Heart left ventricle (tissue), 16 donors: ENCODE measurements around the gene KDM3B. TPM values are rescaled to one million over a fixed set of nuclear protein-coding genes. Genes with fewer than 3 reads are reported as not detected.

Source experiments
- ATAC-seq, 4 donors: fragments of 200-7000 bp; cut with Tn5 transposase; one replicate each; pipeline ENCODE4 v1.9.1; 2020 to 2022; ENCODE audit warnings: moderate library complexity in 4 of 4, mild to moderate bottlenecking in 3 of 4, moderate number of reproducible peaks in 1 of 4
- DNase-seq, 5 donors: peaks; one replicate each; pipeline ENCODE4 v3.0.0-alpha.2; 2020
- H3K27ac ChIP-seq, 12 donors: fragments of 200-600 bp; sonication (generic) in 4 of 12; one replicate each; pipeline versions ENCODE4 v1.5.0 to v1.8.0; 2016 to 2022; ENCODE audit warnings: mild to moderate bottlenecking in 2 of 12
- H3K27me3 ChIP-seq, 9 donors: fragments of 200-600 bp; sonication (generic) in 2 of 9; one replicate each; pipeline versions ENCODE4 v1.5.1 to v1.8.0; 2016 to 2022; ENCODE audit warnings: mild to moderate bottlenecking in 3 of 9
- H3K36me3 ChIP-seq, 9 donors: fragments of 200-600 bp; sonication (generic) in 2 of 9; one replicate each; pipeline versions ENCODE4 v1.5.0 to v1.8.0; 2018 to 2022; ENCODE audit warnings: mild to moderate bottlenecking in 2 of 9
- H3K4me1 ChIP-seq, 12 donors: fragments of 200-600 bp; sonication (generic) in 4 of 12; one replicate each; pipeline versions ENCODE4 v1.5.0 to v1.8.0; 2016 to 2022; ENCODE audit warnings: mild to moderate bottlenecking in 3 of 12
- H3K4me3 ChIP-seq, 12 donors: fragments of 200-600 bp; sonication (generic) in 4 of 12; one replicate each; pipeline versions ENCODE4 v1.5.0 to v1.8.0; 2017 to 2022; ENCODE audit warnings: mild to moderate bottlenecking in 9 of 12, moderate library complexity in 4 of 12
- H3K9me3 ChIP-seq, 12 donors: fragments of 200-600 bp; sonication (generic) in 4 of 12; one replicate each; pipeline versions ENCODE4 v1.5.0 to v1.8.0; 2016 to 2022; ENCODE audit warnings: mild to moderate bottlenecking in 1 of 12
- POLR2A ChIP-seq, 2 donors: fragments of 450-650 bp; IDR thresholded peaks; one replicate each; pipeline ENCODE4 v1.6.1; 2017; ENCODE audit warnings: antibody characterized with exemption in 2 of 2, mild to moderate bottlenecking in 2 of 2, moderate library complexity in 2 of 2
- WGBS, 4 donors: extraction: QIAGEN DNeasy Blood & Tissue Kit in 2 of 4; methylation state at CpG; one replicate each; pipeline versions ENCODE4 v1.1.5 to v1.1.7; 2013 to 2018; 5-methylcytosine and 5-hydroxymethylcytosine counted together
- intact Hi-C, 10 donors: fragments of 100-400 bp; cut with DNase I; formaldehyde crosslinking; loops; one replicate each; pipeline versions ENCODE4 v1.11.1 to v1.14.2; 2022
- polyA plus RNA-seq, 2 donors: library from polyadenylated mRNA; stranded (reverse); fragments of 200-250 nt; gene quantifications; one replicate each; pipeline ENCODE4 v1.2.3, GENCODE V29; 2013
- total RNA-seq, 9 donors: library from RNA; depleted of rRNA in 2 of 9; stranded (reverse); fragments of >200 nt in 2 of 9; fragmentation: NEBNext Ultra II Directional in 3 of 9; extraction: Animal tissue kit (Norgen Biotek cat#: 25700) in 3 of 9; gene quantifications; one replicate each; pipeline versions ENCODE4 v1.1.0 to v1.2.4, GENCODE V29; 2016 to 2023
- TF ChIP-seq, protein P1 (sequence below), 12 donors: fragments of 200-600 bp; sonication (generic) in 4 of 12; IDR thresholded peaks; one replicate each; pipeline versions ENCODE4 v1.5.0 to v1.8.0; 2018 to 2022; ENCODE audit warnings: antibody characterized with exemption in 12 of 12, mild to moderate bottlenecking in 5 of 12
- donor health status: ischemic (EF 13 %, LVEDD 7.1; RV severe dilation, severe dysfunction).
- donor health status: healthy with polysubstance abuse.
- donor health status: DM: no; HTN: yes; CAD: no.
- donor health status: DM: no; HTN: no; CAD: no.
- donor health status: ischemic (EF 25% LVEDD 6.9; RV normal size, moderate dysfunction).
- donor health status: ischemic (EF 25% LVEDD 5.7; RV mildly dilated, moderate dysfunction).
- donor health status: healthy.
- donor health status: DM: yes; HTN: yes; CAD: no.
- donor health status: ischemic (EF 35%, LVEDD 5.7; RV mildly dilated, moderate dysfunction).
- donor health status: nonischemic (EF 11% LVEDD 7.7; RV severe dilation, severe dysfunction).
- donor health status: DM: yes; HTN: yes; CAD: no.
- donor health status: PGD.
- donor health status: ischemic (EF 29% LVEDD 5.4; RV normal size, mild dysfunction).
- donor health status: nonischemic (EF 23%, LVEDD 6.1; RV moderate dilation, normal function).

The KDM3B gene
- total and polyA plus RNA-seq, 11 donors: 17.0 to 65.1 (median 44.8) TPM

DNA sequence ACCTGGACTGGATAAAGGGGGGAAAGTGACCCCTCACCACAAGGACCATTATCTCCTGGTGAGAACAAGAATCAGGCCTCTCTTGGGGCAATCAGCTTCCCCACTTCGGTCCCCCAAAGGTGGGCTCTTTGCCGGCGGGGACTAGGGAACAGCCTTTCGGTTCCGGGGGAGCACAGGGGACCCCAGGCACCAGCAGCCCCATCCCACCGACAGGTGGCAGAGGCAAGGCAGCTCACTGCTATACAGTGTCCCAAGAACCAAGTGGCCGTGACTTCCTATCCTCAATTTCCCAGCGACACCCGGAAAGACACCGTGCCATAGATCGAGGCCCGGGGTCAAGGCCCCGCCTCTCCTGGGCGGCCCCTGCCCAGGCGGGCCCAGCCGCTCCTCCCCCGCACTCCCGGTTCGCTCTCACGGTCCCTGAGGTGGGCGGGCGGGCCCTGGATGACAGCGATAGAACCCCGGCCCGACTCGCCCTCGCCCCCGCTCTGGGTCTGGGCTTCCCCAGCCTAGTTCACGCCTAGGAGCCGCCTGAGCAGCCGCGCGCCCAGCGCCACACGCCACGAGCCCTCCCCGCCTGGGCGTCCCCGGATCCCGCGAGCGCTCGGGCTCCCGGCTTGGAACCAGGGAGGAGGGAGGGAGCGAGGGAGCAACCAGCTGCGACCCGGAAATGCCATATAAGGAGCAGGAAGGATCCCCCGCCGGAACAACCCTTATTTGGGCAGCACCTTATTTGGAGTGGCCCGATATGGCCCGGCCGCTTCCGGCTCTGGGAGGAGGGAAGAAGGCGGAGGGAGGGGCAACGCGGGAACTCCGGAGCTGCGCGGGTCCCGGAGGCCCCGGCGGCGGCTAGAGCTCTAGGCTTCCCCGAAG lies 112.1 kb downstream of the KDM3B start:
- Histone ChIP-seq H3K9me3 (no peaks in the 10 kb centered on the region), H3K4me3 (peak overlapping the region; percentile 62 to 95 (median 86)), H3K4me1 (peaks cover 0 to 62% (median 32%) of the 10 kb centered on the region in 12 donors), H3K27ac (peak overlapping the region; percentile 93 to 100 (median 98)), H3K27me3 (no peaks in the 10 kb centered on the region), H3K36me3 (peaks cover 0 to 25% (median 16%) of the 10 kb centered on the region in 9 donors)
- peak; percentile 97 for DNase-seq
- peak in 1 of 2 donors; percentile 35 for TF ChIP-seq POLR2A (IDR thresholded peaks at IDR 0.05)
- TF ChIP-seq, protein P1, sequence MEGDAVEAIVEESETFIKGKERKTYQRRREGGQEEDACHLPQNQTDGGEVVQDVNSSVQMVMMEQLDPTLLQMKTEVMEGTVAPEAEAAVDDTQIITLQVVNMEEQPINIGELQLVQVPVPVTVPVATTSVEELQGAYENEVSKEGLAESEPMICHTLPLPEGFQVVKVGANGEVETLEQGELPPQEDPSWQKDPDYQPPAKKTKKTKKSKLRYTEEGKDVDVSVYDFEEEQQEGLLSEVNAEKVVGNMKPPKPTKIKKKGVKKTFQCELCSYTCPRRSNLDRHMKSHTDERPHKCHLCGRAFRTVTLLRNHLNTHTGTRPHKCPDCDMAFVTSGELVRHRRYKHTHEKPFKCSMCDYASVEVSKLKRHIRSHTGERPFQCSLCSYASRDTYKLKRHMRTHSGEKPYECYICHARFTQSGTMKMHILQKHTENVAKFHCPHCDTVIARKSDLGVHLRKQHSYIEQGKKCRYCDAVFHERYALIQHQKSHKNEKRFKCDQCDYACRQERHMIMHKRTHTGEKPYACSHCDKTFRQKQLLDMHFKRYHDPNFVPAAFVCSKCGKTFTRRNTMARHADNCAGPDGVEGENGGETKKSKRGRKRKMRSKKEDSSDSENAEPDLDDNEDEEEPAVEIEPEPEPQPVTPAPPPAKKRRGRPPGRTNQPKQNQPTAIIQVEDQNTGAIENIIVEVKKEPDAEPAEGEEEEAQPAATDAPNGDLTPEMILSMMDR (IDR thresholded peaks at IDR 0.05): peak; percentile 18 to 54 (median 32)
- peak; percentile 84 to 91 (median 86) for ATAC-seq
- intact Hi-C loops: loop anchor here in 7 of 10 donors (1.0 to 5.0 kb wide), 8 partner anchors 26 to 78 kb away; partner anchors contain the start of gene ETF1 (in 5 of the 7)
- WGBS, 4 donors: 0 to 1% (median 1%) methylated on average over 23 to 64 of the region's 64 CpGs

- intact Hi-C loops: loop anchor here in 5 of 10 donors (2.0 to 5.0 kb wide), 4 partner anchors 25 to 77 kb away; partner anchors contain the start of gene ETF1 (in 4 of the 5)
- Histone ChIP-seq H3K27ac (peak within 1 kb of the TSS; percentile 93 to 100 (median 98)), H3K27me3 (no peaks in the 10 kb centered on the region), H3K36me3 (peaks cover 0 to 25% (median 16%) of the 10 kb centered on the region in 9 donors), H3K9me3 (no peaks in the 10 kb centered on the region), H3K4me1 (peaks cover 0 to 55% (median 31%) of the 10 kb centered on the region in 12 donors), H3K4me3 (peak within 1 kb of the TSS; percentile 62 to 95 (median 86))
- DNase-seq (peak; percentile 95 to 96 (median 96)), ATAC-seq (peak; percentile 52 to 78 (median 67))
- WGBS, 4 donors: 0 to 1% (median 1%) methylated on average over 26 to 85 of the region's 85 CpGs
- TF ChIP-seq, protein P1 (IDR thresholded peaks at IDR 0.05): peak in 1 of 12 donors; percentile 4
- TF ChIP-seq POLR2A (IDR thresholded peaks at IDR 0.05): peak in 1 of 2 donors; percentile 89
These were observed 113.0 kb downstream of the KDM3B start, which contains the start of gene EGR1 for GRCh38 chr5:138465261-138466124. TSS of gene EGR1 (plus strand) at chr5:138465479. CDS start at chr5:138465762, 283 bp downstream.

- ATAC-seq (no peak), DNase-seq (no peak)
- intact Hi-C loops: loop anchor here in 1 of 10 donors (5.0 kb wide), 1 partner anchor 36 kb away; no protein-coding TSS in a partner anchor
- TF ChIP-seq, protein P1 (IDR thresholded peaks at IDR 0.05): no peak
- Histone ChIP-seq H3K4me1 (peaks cover 0 to 46% (median 27%) of the 10 kb centered on the region in 12 donors), H3K9me3 (no peaks in the 10 kb centered on the region), H3K4me3 (peak overlapping the region; percentile 62 to 95 (median 86)), H3K27me3 (no peaks in the 10 kb centered on the region), H3K36me3 (peaks cover 0 to 25% (median 16%) of the 10 kb centered on the region in 9 donors), H3K27ac (peak overlapping the region in 6 of 12 donors; percentile 53 to 99 (median 98))
- WGBS, 4 donors: 17 to 26% (median 21%) methylated on average over 35 to 39 of the region's 39 CpGs
These were observed 113.8 kb downstream of the KDM3B start for GRCh38 chr5:138466125-138466899.
